Measurements from ENCODE around the gene ENDOG. TPM values are rescaled to one million over a fixed set of nuclear protein-coding genes. Genes with fewer than 3 reads are reported as not detected.
"Not testable (repeated sequence)": the region's sequence is repeated elsewhere in the genome, so short reads cannot be mapped to it uniquely, and the experiment has no call there.

ENDOG gene
- total RNA-seq, 1 donor from 2014 or later, result 61.8 TPM

DNA sequence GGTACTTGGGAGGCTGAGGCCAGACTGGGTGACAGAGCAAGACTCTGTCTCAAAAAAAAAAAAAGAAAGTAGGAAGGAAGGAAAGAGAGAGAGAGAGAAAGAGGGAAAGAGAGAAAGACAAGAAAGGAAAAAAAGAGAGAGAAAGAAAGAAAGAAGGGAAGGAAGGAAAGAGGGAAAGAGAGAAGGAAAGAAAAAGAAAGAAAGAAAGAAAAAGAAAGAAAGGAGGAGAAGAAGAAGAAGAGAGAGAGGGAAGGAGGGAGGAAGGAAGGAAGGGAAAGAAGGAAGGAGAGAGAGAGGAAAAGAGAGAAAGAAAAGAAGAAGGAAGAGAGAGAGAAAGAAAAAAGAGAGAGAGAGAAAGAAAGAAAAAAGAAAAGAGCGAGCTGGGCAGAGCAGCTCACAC lies 43.5 kb upstream of the ENDOG start:
- no peak for DNase-seq (ENCODE audit: low read depth)
- TF ChIP-seq, protein P1, sequence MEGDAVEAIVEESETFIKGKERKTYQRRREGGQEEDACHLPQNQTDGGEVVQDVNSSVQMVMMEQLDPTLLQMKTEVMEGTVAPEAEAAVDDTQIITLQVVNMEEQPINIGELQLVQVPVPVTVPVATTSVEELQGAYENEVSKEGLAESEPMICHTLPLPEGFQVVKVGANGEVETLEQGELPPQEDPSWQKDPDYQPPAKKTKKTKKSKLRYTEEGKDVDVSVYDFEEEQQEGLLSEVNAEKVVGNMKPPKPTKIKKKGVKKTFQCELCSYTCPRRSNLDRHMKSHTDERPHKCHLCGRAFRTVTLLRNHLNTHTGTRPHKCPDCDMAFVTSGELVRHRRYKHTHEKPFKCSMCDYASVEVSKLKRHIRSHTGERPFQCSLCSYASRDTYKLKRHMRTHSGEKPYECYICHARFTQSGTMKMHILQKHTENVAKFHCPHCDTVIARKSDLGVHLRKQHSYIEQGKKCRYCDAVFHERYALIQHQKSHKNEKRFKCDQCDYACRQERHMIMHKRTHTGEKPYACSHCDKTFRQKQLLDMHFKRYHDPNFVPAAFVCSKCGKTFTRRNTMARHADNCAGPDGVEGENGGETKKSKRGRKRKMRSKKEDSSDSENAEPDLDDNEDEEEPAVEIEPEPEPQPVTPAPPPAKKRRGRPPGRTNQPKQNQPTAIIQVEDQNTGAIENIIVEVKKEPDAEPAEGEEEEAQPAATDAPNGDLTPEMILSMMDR (conservative IDR thresholded peaks at IDR 0.05; ENCODE audit: low read depth, low read length), result no peak

DNA sequence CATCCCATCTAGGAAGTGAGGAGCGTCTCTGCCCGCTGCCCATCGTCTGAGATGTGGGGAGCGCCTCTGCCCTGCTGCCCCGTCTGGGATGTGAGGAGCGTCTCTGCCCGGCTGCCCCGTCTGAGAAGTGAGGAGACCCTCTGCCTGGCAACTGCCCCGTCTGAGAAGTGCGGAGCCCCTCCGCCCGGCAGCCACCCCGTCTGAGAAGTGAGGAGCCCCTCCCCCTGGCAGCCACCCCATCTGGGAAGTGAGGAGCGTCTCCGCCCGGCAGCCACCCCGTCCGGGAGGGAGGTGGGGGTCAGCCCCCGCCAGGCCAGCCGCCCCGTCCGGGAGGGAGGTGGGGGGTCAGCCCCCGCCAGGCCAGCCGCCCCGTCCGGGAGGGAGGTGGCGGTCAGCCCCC lies 38.2 kb upstream of the ENDOG start:
- not testable (repeated sequence) for H3K4me3 ChIP-seq (ENCODE audit: low read depth, low read length); DNase-seq (ENCODE audit: low read depth)

More for the DNA sequence above, 43.5 kb upstream of the ENDOG start:
- H3K4me3 ChIP-seq (ENCODE audit: low read depth, low read length), result no peak overlapping the region

DNA sequence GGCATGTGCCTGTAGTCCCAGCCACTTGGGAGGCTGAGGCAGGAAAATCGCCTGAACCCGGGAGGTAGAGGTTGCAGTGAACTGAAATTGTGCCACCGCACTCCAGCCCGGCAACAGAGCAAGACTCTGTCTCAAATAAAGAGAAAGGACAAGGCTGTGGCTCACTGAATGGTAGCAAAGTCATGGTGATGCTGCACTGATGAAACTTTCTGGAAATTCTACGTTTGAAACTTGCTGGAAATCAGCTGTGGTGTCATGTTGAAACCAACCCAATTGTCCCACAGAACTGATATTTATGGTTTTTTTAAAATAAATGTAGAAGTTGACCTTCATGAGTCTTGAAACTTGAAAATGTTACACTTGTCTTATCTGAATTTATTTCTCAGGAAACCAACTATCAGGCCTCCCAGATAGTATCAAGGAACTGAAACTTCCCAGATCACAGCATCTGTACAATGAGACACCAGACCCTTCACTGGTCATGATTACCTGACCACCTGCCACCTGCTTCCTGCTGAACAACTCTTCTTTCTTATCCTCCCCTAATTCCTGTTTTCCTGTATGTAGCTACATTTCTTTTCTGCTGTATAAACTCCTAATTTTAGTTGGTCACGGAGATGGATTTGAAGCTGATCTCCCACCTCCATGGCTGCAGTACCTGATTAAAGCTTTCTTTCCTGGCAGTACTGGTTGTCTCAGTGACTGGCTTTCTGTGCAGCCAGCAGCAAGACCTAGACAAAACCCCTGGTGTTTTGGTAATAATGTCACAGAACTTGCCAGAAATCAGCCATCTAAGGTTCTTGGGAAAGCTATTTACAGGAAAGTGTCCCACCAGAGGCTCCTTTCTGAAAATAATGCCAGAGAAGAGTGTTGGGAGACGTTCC lies 36.9 kb upstream of the ENDOG start:
- TF ChIP-seq, protein P1 (conservative IDR thresholded peaks at IDR 0.05; ENCODE audit: low read depth, low read length), result no peak
- no peak for DNase-seq (ENCODE audit: low read depth)
- no peak overlapping the region for H3K4me3 ChIP-seq (ENCODE audit: low read depth, low read length)

DNA sequence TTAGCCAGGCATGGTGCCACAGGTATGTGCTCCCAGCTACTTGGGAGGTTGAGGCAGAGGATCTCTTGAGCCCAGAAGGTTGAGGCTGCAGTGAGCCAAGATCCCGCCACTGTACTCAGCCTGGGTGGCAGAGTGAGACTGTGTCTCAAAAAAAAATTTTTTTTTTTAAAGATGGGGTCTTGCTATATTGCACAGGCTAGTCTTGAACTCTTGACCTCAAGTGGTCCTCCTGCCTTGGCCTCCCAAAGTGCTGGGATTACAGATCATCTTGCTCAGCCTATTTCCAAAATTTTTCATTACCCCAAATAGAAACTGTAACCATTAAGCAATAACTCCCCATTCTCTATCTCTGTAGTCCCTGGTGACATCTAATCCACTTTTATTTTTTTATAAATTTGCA lies 35.6 kb upstream of the ENDOG start:
- no peak for DNase-seq (ENCODE audit: low read depth)
- H3K4me3 ChIP-seq (ENCODE audit: low read depth, low read length), result no peak overlapping the region
- TF ChIP-seq, protein P1 (conservative IDR thresholded peaks at IDR 0.05; ENCODE audit: low read depth, low read length), result no peak

DNA sequence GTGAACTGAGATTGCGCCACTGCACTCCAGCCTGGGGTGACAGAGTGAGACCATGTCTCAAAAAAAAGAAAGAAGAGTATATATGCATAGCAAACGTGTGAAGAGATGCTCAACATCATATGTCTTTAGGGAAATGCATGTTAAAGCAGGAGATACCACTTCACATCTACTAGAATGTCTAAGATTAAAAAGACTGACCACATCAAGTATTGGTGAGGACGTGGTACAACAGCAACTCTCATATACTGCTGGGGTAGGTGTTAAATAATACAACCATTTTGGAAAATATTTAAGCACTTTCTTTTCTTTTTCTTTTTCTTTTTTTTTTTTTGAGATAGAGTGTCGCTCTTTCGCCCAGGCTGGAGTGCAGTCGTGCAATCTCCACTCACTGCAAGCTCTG lies 32.9 kb upstream of the ENDOG start:
- H3K4me3 ChIP-seq (ENCODE audit: low read depth, low read length), result no peak overlapping the region
- TF ChIP-seq, protein P1 (conservative IDR thresholded peaks at IDR 0.05; ENCODE audit: low read depth, low read length), result no peak
- DNase-seq (ENCODE audit: low read depth), result no peak

DNA sequence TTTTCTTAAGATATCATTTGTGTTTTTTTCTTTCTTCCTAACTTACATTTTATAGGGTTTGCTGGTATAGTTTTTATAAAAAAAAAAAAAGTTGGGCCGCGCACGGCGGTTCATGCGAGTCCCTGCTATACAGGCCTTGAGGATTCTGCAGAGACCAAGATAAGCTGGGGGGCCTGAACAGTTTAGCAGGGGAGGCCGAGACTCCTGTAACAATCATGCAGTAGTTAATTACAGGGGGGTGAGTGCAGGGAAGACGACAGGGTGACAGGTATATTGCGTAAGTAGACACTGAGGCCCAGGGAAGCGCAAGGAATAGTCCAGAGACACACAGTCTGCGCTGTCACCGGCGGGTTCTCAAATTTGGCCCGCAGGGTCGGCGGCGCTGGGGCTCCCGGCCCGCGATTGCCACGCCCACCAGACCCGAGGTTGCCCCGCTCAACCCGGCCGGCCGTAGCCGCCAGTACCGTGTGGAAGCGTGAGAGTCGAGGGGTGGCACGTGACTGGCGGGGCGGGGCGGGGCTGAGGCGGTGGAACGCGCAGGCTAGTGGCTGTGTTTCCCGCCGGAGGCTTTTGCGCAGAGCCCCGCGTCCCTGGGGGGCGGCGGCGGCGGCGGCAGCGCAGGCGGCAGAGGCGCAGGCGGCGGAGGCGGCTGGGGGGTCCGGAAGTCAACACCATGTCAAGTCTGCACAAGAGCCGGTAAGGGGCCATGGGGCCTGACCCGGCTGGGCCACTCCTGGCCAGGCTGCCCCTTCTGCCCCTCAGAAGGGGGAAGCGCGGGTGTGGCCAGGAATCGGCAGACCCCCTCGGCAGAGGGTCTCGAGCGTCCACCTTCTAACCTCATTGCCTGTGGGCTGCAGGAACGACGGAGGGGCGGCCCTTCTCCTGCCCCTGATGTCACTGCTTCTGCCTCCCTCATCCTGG lies 31.4 kb upstream of the ENDOG start, which contains the start of gene TBC1D13:
Gene TBC1D13, plus strand, starts transcription at position 573 of the 921 bp plus-strand sequence. Its CDS starts 101 bp downstream, at position 674.
- no peak for DNase-seq (ENCODE audit: low read depth)
- H3K4me3 ChIP-seq (ENCODE audit: low read depth, low read length), result peak within 1 kb of the TSS; percentile 97
- TF ChIP-seq, protein P1 (conservative IDR thresholded peaks at IDR 0.05; ENCODE audit: low read depth, low read length), result no peak

DNA sequence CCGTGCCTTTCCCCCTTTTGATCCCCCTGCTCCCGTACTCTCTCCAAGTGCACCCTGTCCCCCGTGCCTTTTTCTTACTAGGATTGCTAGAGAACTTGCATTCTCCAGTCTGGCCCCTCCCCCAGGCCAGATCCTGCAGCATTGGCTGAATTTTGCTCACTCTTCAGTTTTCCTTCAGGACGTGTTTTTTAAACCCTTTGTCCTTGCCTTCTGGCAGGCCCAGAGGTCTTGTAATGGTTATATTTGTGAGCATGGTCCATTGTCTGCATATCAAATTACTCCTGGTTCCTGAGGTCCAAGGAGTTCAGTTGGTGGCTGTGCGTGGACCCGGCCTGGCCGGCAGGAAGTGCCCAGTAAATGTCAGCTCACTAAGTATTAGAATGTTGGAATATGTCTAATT lies 30.6 kb upstream of the ENDOG start:
- H3K4me3 ChIP-seq (ENCODE audit: low read depth, low read length), result peak overlapping the region; percentile 97
- TF ChIP-seq, protein P1 (conservative IDR thresholded peaks at IDR 0.05; ENCODE audit: low read depth, low read length), result no peak
- DNase-seq (ENCODE audit: low read depth), result no peak
